ENCODE data around the gene VPS37B.

The VPS37B gene

DNA sequence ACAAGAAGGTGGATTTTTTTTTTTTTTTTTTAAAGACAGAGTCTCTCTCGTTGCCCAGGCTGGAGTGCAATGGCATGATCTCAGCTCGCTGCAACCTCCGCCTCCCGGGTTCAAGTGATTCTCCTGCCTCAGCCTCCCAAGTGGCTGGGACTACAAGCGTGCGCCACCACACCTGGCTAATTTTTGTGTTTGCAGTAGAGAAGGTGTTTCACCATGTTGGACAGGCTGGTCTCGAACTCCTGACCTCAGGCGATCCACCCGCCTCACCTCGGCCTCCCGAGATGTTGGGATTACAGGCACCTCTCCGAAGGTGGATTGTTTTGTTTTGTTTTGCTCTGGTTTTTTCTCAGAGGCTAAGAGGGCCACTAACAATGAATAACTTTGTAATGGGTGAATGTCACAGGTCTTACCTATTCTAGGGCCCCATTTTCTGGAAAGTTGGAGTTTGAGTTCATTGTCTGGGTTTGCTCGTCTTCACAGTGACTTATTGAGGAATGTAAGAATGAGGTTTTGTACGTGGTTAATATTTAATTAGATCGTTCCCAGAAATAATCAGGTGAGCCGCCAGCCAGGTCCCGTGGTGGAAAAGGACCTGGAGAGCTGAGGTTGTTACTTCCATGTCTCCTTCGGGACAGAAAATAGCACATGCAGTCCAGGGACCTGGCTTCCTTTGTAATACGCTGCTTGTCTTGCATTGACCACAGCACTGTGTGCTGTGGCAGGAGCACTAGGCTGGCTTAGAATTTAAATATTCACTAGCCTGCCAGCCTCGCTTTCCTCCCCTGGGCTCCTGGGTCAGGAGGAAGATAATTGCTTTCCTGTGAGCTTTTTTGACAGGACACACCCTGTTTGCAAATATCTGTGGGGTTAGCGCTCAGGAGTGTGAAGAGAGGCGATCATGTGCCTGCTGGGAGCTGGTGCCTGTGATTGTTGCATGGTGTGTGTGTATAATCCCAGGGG, 58.3 kb downstream of the VPS37B start:
- no peak for DNase-seq (ENCODE audit: low read depth, low spot score)
- H3K4me3 ChIP-seq (ENCODE audit: low read depth, low read length) = no peak overlapping the region
- TF ChIP-seq, protein P1, sequence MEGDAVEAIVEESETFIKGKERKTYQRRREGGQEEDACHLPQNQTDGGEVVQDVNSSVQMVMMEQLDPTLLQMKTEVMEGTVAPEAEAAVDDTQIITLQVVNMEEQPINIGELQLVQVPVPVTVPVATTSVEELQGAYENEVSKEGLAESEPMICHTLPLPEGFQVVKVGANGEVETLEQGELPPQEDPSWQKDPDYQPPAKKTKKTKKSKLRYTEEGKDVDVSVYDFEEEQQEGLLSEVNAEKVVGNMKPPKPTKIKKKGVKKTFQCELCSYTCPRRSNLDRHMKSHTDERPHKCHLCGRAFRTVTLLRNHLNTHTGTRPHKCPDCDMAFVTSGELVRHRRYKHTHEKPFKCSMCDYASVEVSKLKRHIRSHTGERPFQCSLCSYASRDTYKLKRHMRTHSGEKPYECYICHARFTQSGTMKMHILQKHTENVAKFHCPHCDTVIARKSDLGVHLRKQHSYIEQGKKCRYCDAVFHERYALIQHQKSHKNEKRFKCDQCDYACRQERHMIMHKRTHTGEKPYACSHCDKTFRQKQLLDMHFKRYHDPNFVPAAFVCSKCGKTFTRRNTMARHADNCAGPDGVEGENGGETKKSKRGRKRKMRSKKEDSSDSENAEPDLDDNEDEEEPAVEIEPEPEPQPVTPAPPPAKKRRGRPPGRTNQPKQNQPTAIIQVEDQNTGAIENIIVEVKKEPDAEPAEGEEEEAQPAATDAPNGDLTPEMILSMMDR (IDR thresholded peaks at IDR 0.05; ENCODE audit: low read depth, low read length) = no peak
- in situ Hi-C loops (cut with HindIII; ENCODE audit: low sequenced_read_pairs) = no loop called here

DNA sequence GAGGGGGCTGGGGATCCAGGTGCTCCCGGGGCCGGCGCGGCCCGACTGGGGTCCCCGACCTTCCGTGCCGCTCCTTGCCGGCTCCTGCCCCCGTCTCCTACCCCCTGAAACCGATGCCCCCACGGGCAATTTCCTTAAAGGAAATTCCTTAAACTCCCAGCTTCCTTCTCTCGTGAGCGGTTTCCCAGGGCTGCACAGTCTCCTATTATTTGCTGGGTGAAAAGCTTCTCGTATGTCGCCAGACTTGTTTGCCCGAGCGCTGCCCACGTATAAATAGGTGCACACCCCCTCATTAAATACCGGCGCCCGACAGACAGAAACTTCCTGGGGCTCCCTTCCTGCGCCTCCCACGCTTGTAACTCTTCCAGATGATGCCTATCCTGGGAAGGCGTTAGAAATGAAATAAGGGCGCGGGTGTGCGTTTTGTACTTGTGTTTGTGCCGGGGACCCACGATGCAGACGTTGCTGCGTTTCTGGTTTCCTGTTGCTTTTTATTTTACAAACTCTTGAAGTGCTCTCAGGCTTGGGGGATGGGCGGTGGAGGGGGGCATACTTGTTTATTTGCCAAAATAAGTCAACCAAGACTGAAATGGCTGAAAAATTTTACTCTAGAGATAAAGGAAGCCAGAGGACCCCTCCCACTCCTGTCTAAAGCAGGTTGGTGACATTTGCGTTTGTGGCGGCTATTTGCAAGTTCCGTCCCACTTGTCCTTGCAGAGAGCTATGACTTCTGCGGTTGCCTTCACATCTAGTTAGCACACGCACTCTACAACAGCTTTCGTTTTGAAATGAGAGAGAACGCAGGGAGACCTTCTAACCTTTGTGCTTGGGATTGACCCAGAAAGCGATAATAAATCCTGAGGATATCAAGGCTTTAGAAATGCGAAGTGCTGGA, 59.6 kb downstream of the VPS37B start:
- no peak for DNase-seq (ENCODE audit: low read depth, low spot score)
- TF ChIP-seq, protein P1 (IDR thresholded peaks at IDR 0.05; ENCODE audit: low read depth, low read length) = no peak
- peak overlapping the region; percentile 62 for H3K4me3 ChIP-seq (ENCODE audit: low read depth, low read length)
- in situ Hi-C loops (cut with HindIII; ENCODE audit: low sequenced_read_pairs) = no loop called here

DNA sequence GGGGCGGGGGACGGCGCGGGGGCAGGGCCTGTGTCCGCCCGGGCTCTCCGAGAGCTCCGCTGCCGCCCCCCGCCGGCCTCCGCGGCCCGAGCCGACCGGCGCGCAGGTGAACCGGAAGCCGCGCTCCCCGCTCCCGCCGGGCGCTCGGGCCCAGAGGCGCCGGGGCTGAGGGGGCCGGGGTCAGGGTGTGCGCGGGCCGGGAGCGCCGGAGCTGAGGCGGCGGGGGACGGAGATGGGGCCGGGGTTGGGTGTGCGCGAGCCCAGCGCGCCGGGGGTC, 60.2 kb downstream of the VPS37B start:
- no peak for DNase-seq (ENCODE audit: low read depth, low spot score)
- in situ Hi-C loops (cut with HindIII; ENCODE audit: low sequenced_read_pairs) = no loop called here

DNA sequence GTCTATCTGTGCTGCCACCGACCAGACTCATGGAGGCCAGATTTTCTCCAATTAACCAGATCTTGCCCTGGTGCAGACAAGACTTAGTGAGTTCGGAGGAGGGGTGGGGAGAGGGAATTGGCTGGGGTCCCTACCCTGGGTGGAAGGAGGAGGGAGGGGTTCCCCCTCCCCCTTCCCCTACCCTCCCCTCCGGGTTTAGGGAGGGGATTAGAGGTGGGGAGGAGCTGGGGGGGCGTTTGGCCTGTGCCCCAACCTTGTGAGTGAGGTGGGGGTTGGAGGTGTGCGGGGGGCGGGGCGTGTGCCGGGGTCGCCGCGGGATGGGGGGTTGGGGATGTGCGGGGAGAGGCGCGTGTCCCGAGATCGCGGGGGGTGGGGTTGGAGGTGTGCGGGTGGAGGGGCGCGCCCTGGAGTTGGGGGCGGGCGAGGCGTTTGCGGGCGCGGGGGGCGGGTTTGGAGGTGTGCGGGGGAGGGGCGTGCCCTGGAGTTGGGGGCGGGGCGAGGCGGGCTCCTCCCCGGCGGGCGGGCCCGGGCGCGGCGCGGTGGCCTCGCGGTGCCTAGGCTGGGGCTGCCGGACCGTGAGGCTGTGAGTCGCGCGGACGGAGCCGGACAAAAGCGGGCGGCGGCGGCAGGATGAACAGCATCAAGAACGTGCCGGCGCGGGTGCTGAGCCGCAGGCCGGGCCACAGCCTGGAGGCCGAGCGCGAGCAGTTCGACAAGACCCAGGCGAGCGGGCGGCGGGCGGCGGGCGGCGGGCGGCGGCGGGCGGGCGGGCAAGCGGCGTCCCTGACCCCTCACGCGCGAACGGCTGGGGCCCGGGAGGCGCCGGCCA, 60.8 kb downstream of the VPS37B start, which contains the start of gene HIP1R:
TSS of gene HIP1R (plus strand) at position 537 of the 829 bp plus-strand sequence. CDS start at position 631, 94 bp downstream.
- TF ChIP-seq, protein P1 (IDR thresholded peaks at IDR 0.05; ENCODE audit: low read depth, low read length) = no peak
- in situ Hi-C loops (cut with HindIII; ENCODE audit: low sequenced_read_pairs) = no loop called here
- H3K4me3 ChIP-seq (ENCODE audit: low read depth, low read length) = peak within 1 kb of the TSS; percentile 62
- DNase-seq (ENCODE audit: low read depth, low spot score) = peak; percentile 48

More for the DNA sequence above, 60.2 kb downstream of the VPS37B start:
- TF ChIP-seq, protein P1 (IDR thresholded peaks at IDR 0.05; ENCODE audit: low read depth, low read length) = no peak
- H3K4me3 ChIP-seq (ENCODE audit: low read depth, low read length) = peak overlapping the region; percentile 62

DNA sequence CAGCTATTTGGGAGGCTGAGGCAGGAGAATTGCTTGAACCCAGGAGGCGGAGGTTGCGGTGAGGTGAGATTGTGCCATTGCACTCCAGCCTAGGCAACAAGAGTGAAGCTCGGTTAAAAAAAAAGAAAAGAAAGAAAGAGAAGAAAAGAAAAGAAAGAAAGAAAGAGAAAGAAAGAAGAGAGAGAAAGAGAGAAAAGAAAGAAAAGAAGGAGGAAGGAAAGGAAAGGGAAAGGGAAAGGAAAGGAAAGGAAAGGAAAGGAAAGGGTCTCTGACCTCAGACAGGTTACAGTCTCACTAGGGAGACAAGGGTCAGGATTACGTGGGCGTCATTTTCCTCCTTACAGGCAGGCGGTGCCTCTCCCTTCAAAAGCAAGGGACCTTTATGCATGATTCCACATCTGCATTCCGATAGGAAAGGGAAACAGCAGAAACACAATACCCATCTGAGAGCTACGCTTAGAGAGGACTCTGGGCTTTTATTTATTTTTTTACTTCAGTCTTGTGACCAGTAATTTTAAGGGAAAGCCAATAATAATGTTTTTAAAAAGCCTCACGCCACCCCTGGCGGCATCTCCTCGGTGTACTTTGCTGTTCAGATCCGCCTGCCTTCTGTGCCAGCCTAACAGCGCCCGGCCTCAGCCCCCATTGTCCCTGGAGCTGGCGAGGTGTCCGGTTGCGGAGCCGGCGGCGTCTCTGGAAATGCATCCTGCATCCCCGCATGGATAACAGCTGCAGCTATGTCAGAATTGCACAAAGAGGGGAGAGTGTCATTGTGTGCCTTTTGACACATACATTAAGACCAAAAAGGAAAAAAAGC, 61.6 kb downstream of the VPS37B start:
- TF ChIP-seq, protein P1 (IDR thresholded peaks at IDR 0.05; ENCODE audit: low read depth, low read length) = no peak
- peak overlapping the region; percentile 62 for H3K4me3 ChIP-seq (ENCODE audit: low read depth, low read length)
- in situ Hi-C loops (cut with HindIII; ENCODE audit: low sequenced_read_pairs) = no loop called here
- peak; percentile 56 for DNase-seq (ENCODE audit: low read depth, low spot score)
